Fibroblast of mammary gland (primary cell): ENCODE measurements around the gene TMEM134.

ENCODE experiments used
- DNase-seq: peaks from one replicate; pipeline ENCODE4 v3.0.0-alpha.2; 2010; ENCODE audit warnings: low read depth
- H3K4me3 ChIP-seq: 2 replicates; pipeline ENCODE4 v1.5.1; 2011; ENCODE audit warnings: low read depth, mild to moderate bottlenecking, low read length, moderate library complexity; ENCODE audit not compliant: control insufficient read depth
- CTCF ChIP-seq: conservative IDR thresholded peaks from 2 replicates; pipeline ENCODE4 v1.5.1; 2011; ENCODE audit warnings: low read depth, low read length, inconsistent platforms; ENCODE audit not compliant: control insufficient read depth, insufficient read depth

Gene TMEM134

GRCh38 chr11:67463680-67464410, 5.2 kb downstream of the TMEM134 start:
- no peak for DNase-seq
- H3K4me3 ChIP-seq: peak overlapping the region; percentile 19
- TF ChIP-seq CTCF: no peak

GRCh38 chr11:67463186-67463585, 5.9 kb downstream of the TMEM134 start:
- H3K4me3 ChIP-seq: no peak overlapping the region
- DNase-seq: no peak
- TF ChIP-seq CTCF: no peak

GRCh38 chr11:67458266-67458665, 10.8 kb downstream of the TMEM134 start:
- TF ChIP-seq CTCF: no peak
- DNase-seq: no peak
- H3K4me3 ChIP-seq: no peak overlapping the region

- TF ChIP-seq CTCF: no peak
- DNase-seq: no peak
- no peak overlapping the region for H3K4me3 ChIP-seq
These were observed 11.6 kb downstream of the TMEM134 start for GRCh38 chr11:67457453-67457852.

GRCh38 chr11:67456068-67456705, 12.9 kb downstream of the TMEM134 start:
- TF ChIP-seq CTCF: no peak
- no peak for DNase-seq
- no peak overlapping the region for H3K4me3 ChIP-seq

- no peak for TF ChIP-seq CTCF
- no peak for DNase-seq
- H3K4me3 ChIP-seq: no peak within 1 kb of the TSS
These were observed 14.0 kb downstream of the TMEM134 start, which contains the start of gene CABP4 for GRCh38 chr11:67455054-67455453. TSS of gene CABP4 (plus strand) at chr11:67455354. CDS start at chr11:67455424, 70 bp downstream.
